OCI-LY1 (cell line): ENCODE results near the gene UQCR10.

ENCODE experiments used
- CTCF ChIP-seq: fragments of 200-600 bp; sonication (generic), shearing (Covaris generic); IDR thresholded peaks from 2 replicates; pipeline ENCODE4 v1.5.1; 2017; ENCODE audit warnings: mild to moderate bottlenecking, antibody characterized with exemption, low read length, moderate library complexity, mixed read lengths
- EZH2 ChIP-seq: fragments of 200-600 bp; sonication (generic), shearing (Covaris generic); IDR thresholded peaks from 2 replicates; pipeline ENCODE4 v1.8.0; 2017; ENCODE audit warnings: borderline replicate concordance, mixed run types, mild to moderate bottlenecking, antibody characterized with exemption, low read length, moderate library complexity, mixed read lengths

- TF ChIP-seq CTCF: no peak
- no peak for TF ChIP-seq EZH2
Observed at GRCh38 chr22:29811377-29811776, 44.2 kb downstream of the UQCR10 start.
